ENCODE measurements around the gene FXYD5.

FXYD5 gene

GRCh38 chr19:35216016-35216832 lies 61.7 kb downstream of the FXYD5 start:
- DNase-seq = peak in 1 of 5 experiments; percentile 41

- DNase-seq = peak in 2 of 5 experiments; percentile 20 to 67
Observed at GRCh38 chr19:35216833-35217648, 62.5 kb downstream of the FXYD5 start.

- DNase-seq = no peak
Observed at GRCh38 chr19:35217649-35217990, 63.1 kb downstream of the FXYD5 start.

- DNase-seq = no peak
Observed at GRCh38 chr19:35219008-35219407, 64.5 kb downstream of the FXYD5 start.
